H4 (cell line): Measurements from ENCODE around the gene GPC6. TPM values are rescaled to one million over a fixed set of nuclear protein-coding genes. Genes with fewer than 3 reads are reported as not detected.

Experiments
- DNase-seq: peaks from one replicate; pipeline ENCODE4 v3.0.0-alpha.2; 2015; ENCODE audit warnings: low spot score
- total RNA-seq: library from RNA; depleted of rRNA; stranded (reverse); fragments of >200 nt; shearing (Covaris generic); gene quantifications from 2 replicates; pipeline ENCODE4 v1.2.3, GENCODE V29; 2014

The GPC6 gene
- total RNA-seq, 1 experiment from 2014 or later: 9.9 TPM

GRCh38 chr13:93674337-93674755, 447.7 kb downstream of the GPC6 start:
- DNase-seq: no peak

GRCh38 chr13:93680329-93680728, 453.7 kb downstream of the GPC6 start:
- no peak for DNase-seq

- no peak for DNase-seq
Observed at GRCh38 chr13:93685900-93686299, 459.3 kb downstream of the GPC6 start.

- DNase-seq: no peak
Observed at GRCh38 chr13:93686399-93686798, 459.8 kb downstream of the GPC6 start.

GRCh38 chr13:93687261-93687660, 460.7 kb downstream of the GPC6 start:
- DNase-seq: no peak

GRCh38 chr13:93689333-93689732, 462.7 kb downstream of the GPC6 start:
- DNase-seq: no peak

GRCh38 chr13:93690139-93690538, 463.5 kb downstream of the GPC6 start:
- no peak for DNase-seq

GRCh38 chr13:93698016-93698613, 471.5 kb downstream of the GPC6 start:
- DNase-seq: no peak

- DNase-seq: no peak
Observed at GRCh38 chr13:93700115-93700514, 473.5 kb downstream of the GPC6 start.

GRCh38 chr13:93708308-93709075, 481.9 kb downstream of the GPC6 start:
- DNase-seq: no peak

- DNase-seq: no peak
Observed at GRCh38 chr13:93709506-93710244, 483.1 kb downstream of the GPC6 start.

GRCh38 chr13:93714171-93714570, 487.6 kb downstream of the GPC6 start:
- DNase-seq: no peak

- peak; percentile 25 for DNase-seq
Observed at GRCh38 chr13:93715866-93716265, 489.3 kb downstream of the GPC6 start.

- no peak for DNase-seq
Observed at GRCh38 chr13:93716623-93717022, 490.0 kb downstream of the GPC6 start.

- no peak for DNase-seq
Observed at GRCh38 chr13:93721483-93721882, 494.9 kb downstream of the GPC6 start.

GRCh38 chr13:93723316-93723715, 496.7 kb downstream of the GPC6 start:
- no peak for DNase-seq

- no peak for DNase-seq
Observed at GRCh38 chr13:93724187-93724586, 497.6 kb downstream of the GPC6 start.

- peak; percentile 7 for DNase-seq
Observed at GRCh38 chr13:93726173-93726957, 499.8 kb downstream of the GPC6 start.

GRCh38 chr13:93727211-93728141, 500.9 kb downstream of the GPC6 start:
- peak; percentile 49 for DNase-seq

- DNase-seq: no peak
Observed at GRCh38 chr13:93729383-93729782, 502.8 kb downstream of the GPC6 start.

GRCh38 chr13:93730780-93731179, 504.2 kb downstream of the GPC6 start:
- no peak for DNase-seq
